Measurements from ENCODE around the gene CLDN18. TPM values are rescaled to one million over a fixed set of nuclear protein-coding genes. Genes with fewer than 3 reads are reported as not detected.

Gene CLDN18
- total and polyA plus RNA-seq, 2 donors (not counting 1 experiment from before 2014, with no cell fraction given): not detected

DNA sequence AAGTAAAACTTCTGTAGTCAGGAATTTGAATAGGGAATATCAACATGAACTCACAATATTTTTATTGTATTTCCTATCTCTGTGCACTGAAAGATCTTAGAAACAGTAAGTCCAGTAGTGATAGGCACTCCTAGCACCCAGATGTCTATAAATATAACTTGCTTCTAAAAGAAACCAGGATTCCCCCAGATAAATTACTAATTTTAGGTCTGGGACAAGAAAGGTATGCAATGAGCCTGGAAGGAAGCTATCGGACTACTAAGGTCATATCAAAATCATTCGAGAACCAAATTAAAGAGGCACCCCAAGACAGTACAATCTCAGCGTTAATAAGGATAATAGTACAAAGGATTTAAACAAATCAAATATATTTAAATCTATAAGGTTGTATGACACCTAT lies 47.4 kb downstream of the CLDN18 start:
- H3K4me3 ChIP-seq (ENCODE audit: control extremely low read depth in 1 of 5, extremely low read depth in 1 of 5, insufficient read depth in 1 of 5, low read depth in 2 of 5, low read length in 4 of 5): no peak overlapping the region
- no peaks in the 10 kb centered on the region for H3K36me3 ChIP-seq (replicated peaks in 1 of 2; ENCODE audit: control extremely low read depth in 1 of 2, control insufficient read depth in 1 of 2, extremely low read depth in 1 of 2, insufficient read depth in 2 of 2, low read length in 1 of 2)
- H3K4me1 Mint-ChIP-seq: peaks cover 4% of the 10 kb centered on the region
- peaks cover 20% of the 10 kb centered on the region for H3K27me3 Mint-ChIP-seq
- H2AFZ ChIP-seq (ENCODE audit: insufficient read depth, low read depth, low read length, poor library complexity, severe bottlenecking): no peak overlapping the region
- H3K27ac ChIP-seq (ENCODE audit: low read length in 2 of 2): no peak overlapping the region
- H3K79me2 ChIP-seq (ENCODE audit: control insufficient read depth, insufficient read depth, low read length): no peaks in the 10 kb centered on the region
- H3K4me2 ChIP-seq (replicated peaks; ENCODE audit: low read depth, low read length, poor library complexity, severe bottlenecking): no peak overlapping the region
- no peaks in the 10 kb centered on the region for H4K20me1 ChIP-seq (ENCODE audit: control insufficient read depth, insufficient read depth, low read length, poor library complexity, severe bottlenecking)
- H3K27ac Mint-ChIP-seq: no peak overlapping the region
- H3K4me1 ChIP-seq (ENCODE audit: control insufficient read depth in 2 of 2, insufficient read depth in 2 of 2, low read length in 2 of 2): no peaks in the 10 kb centered on the region
- no peaks in the 10 kb centered on the region for H3K9me3 ChIP-seq (ENCODE audit: control extremely low read depth in 1 of 3, control insufficient read depth in 2 of 3, insufficient read depth in 1 of 3, low read length in 2 of 3)
- CTCF ChIA-PET: interaction anchor here (0.9 to 1.5 kb wide), 2 partner anchors 9 to 13 kb away, joined by 3 read pairs; no protein-coding TSS in a partner anchor
- peaks cover 0 to 4% (median 0%) of the 10 kb centered on the region in 4 experiments for H3K27me3 ChIP-seq (replicated peaks in 1 of 4; ENCODE audit: control extremely low read depth in 1 of 4, control insufficient read depth in 3 of 4, insufficient read depth in 4 of 4, low read length in 3 of 4)
- intact Hi-C loops (cut with micrococcal nuclease): no loop called here
- no peak for DNase-seq
- no peaks in the 10 kb centered on the region for H3K9me3 Mint-ChIP-seq (ENCODE audit: insufficient read depth)
- ATAC-seq (ENCODE audit: low read depth): no peak
- no CpG with 5 or more reads among the region's 3 CpGs for WGBS (ENCODE audit: insufficient coverage)
- H3K9ac ChIP-seq (ENCODE audit: low read length): no peak overlapping the region
- H3K4me3 Mint-ChIP-seq: no peak overlapping the region
- TF ChIP-seq EZH2 (IDR thresholded peaks at IDR 0.05; ENCODE audit: borderline replicate concordance, insufficient read depth, low read depth, low read length, poor library complexity, severe bottlenecking): no peak
- TF ChIP-seq, protein P1, sequence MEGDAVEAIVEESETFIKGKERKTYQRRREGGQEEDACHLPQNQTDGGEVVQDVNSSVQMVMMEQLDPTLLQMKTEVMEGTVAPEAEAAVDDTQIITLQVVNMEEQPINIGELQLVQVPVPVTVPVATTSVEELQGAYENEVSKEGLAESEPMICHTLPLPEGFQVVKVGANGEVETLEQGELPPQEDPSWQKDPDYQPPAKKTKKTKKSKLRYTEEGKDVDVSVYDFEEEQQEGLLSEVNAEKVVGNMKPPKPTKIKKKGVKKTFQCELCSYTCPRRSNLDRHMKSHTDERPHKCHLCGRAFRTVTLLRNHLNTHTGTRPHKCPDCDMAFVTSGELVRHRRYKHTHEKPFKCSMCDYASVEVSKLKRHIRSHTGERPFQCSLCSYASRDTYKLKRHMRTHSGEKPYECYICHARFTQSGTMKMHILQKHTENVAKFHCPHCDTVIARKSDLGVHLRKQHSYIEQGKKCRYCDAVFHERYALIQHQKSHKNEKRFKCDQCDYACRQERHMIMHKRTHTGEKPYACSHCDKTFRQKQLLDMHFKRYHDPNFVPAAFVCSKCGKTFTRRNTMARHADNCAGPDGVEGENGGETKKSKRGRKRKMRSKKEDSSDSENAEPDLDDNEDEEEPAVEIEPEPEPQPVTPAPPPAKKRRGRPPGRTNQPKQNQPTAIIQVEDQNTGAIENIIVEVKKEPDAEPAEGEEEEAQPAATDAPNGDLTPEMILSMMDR (IDR thresholded peaks at IDR 0.05): no peak
- POLR2A ChIA-PET: no interaction called here

DNA sequence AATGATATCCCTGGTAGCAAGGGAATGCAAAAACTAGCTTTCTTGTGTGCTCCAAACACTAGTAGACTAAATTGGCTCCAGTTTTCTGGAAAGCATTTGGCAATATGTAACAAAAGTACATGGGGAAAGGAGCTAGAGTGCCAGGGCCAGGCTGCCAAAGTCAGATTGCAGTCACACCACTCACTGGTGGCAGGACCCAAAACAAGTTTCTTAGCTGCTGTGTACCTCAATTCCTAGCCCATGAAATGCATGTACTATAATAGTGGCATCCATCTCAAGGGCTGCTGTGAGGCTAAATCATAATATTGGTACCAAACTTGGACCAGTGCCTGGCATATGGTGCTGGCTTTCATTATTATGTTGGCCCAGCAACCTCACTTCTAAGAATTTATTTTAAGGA lies 49.3 kb downstream of the CLDN18 start:
- ChIA-PET CTCF (no interaction called here), POLR2A (no interaction called here)
- no peak overlapping the region for H3K27ac ChIP-seq (ENCODE audit: low read length in 2 of 2)
- H3K4me1 ChIP-seq (ENCODE audit: control insufficient read depth in 2 of 2, insufficient read depth in 2 of 2, low read length in 2 of 2): no peaks in the 10 kb centered on the region
- no peak overlapping the region for H3K4me2 ChIP-seq (replicated peaks; ENCODE audit: low read depth, low read length, poor library complexity, severe bottlenecking)
- H3K79me2 ChIP-seq (ENCODE audit: control insufficient read depth, insufficient read depth, low read length): no peaks in the 10 kb centered on the region
- no peak for DNase-seq
- H3K9me3 Mint-ChIP-seq (ENCODE audit: insufficient read depth): no peaks in the 10 kb centered on the region
- peaks cover 11% of the 10 kb centered on the region for H3K27me3 Mint-ChIP-seq
- peaks cover 4% of the 10 kb centered on the region for H3K4me1 Mint-ChIP-seq
- TF ChIP-seq, protein P1 (IDR thresholded peaks at IDR 0.05): no peak
- no peak for TF ChIP-seq EZH2 (IDR thresholded peaks at IDR 0.05; ENCODE audit: borderline replicate concordance, insufficient read depth, low read depth, low read length, poor library complexity, severe bottlenecking)
- ATAC-seq (ENCODE audit: low read depth): no peak
- no peaks in the 10 kb centered on the region for H3K9me3 ChIP-seq (ENCODE audit: control extremely low read depth in 1 of 3, control insufficient read depth in 2 of 3, insufficient read depth in 1 of 3, low read length in 2 of 3)
- H3K4me3 ChIP-seq (ENCODE audit: control extremely low read depth in 1 of 5, extremely low read depth in 1 of 5, insufficient read depth in 1 of 5, low read depth in 2 of 5, low read length in 4 of 5): no peak overlapping the region
- no peak overlapping the region for H3K4me3 Mint-ChIP-seq
- no peaks in the 10 kb centered on the region for H3K36me3 ChIP-seq (replicated peaks in 1 of 2; ENCODE audit: control extremely low read depth in 1 of 2, control insufficient read depth in 1 of 2, extremely low read depth in 1 of 2, insufficient read depth in 2 of 2, low read length in 1 of 2)
- no peak overlapping the region for H2AFZ ChIP-seq (ENCODE audit: insufficient read depth, low read depth, low read length, poor library complexity, severe bottlenecking)
- no peaks in the 10 kb centered on the region for H4K20me1 ChIP-seq (ENCODE audit: control insufficient read depth, insufficient read depth, low read length, poor library complexity, severe bottlenecking)
- no peaks in the 10 kb centered on the region for H3K27me3 ChIP-seq (replicated peaks in 1 of 4; ENCODE audit: control extremely low read depth in 1 of 4, control insufficient read depth in 3 of 4, insufficient read depth in 4 of 4, low read length in 3 of 4)
- intact Hi-C loops (cut with micrococcal nuclease): no loop called here
- H3K9ac ChIP-seq (ENCODE audit: low read length): no peak overlapping the region
- no peak overlapping the region for H3K27ac Mint-ChIP-seq

Measured in B cell (primary cell).